Stimulated activated CD8-positive, alpha-beta memory T cell treated with anti-CD3 and anti-CD28 coated beads, Interleukin-4, amount 100 ng/mL, for 1 hour (primary cell): ENCODE measurements around the gene PLA2G7.

Source experiments
- DNase-seq, 2 donors: peaks; one replicate each; pipeline ENCODE4 v3.0.0-alpha.2; 2020; ENCODE audit warnings: low read depth in 2 of 2, low spot score in 1 of 2

The PLA2G7 gene

GRCh38 chr6:46689657-46690056 is 45.5 kb downstream of the PLA2G7 start:
- no peak for DNase-seq

- DNase-seq: no peak
Observed at GRCh38 chr6:46688966-46689335, 46.2 kb downstream of the PLA2G7 start.

- no peak for DNase-seq
Observed at GRCh38 chr6:46688117-46688965, 46.8 kb downstream of the PLA2G7 start.

- DNase-seq: no peak
Observed at GRCh38 chr6:46687619-46688097, 47.5 kb downstream of the PLA2G7 start, which contains the start of gene TDRD6. TSS of gene TDRD6 (plus strand) at chr6:46687885. CDS start at chr6:46688129, 244 bp downstream.

- DNase-seq: no peak
Observed at GRCh38 chr6:46684771-46685170, 50.4 kb downstream of the PLA2G7 start.

- DNase-seq: no peak
Observed at GRCh38 chr6:46677314-46677654, 57.9 kb downstream of the PLA2G7 start.

GRCh38 chr6:46676604-46677313 is 58.4 kb downstream of the PLA2G7 start:
- no peak for DNase-seq

- no peak for DNase-seq
Observed at GRCh38 chr6:46674410-46674809, 60.8 kb downstream of the PLA2G7 start.

- DNase-seq: no peak
Observed at GRCh38 chr6:46667377-46667776, 67.8 kb downstream of the PLA2G7 start.

- DNase-seq: no peak
Observed at GRCh38 chr6:46661483-46661882, 73.7 kb downstream of the PLA2G7 start.

- DNase-seq: no peak
Observed at GRCh38 chr6:46657642-46658041, 77.5 kb downstream of the PLA2G7 start.

- DNase-seq: no peak
Observed at GRCh38 chr6:46655803-46656202, 79.4 kb downstream of the PLA2G7 start.
